ENCODE results near the gene UGDH.

- TF ChIP-seq TBL1XR1 (IDR thresholded peaks at IDR 0.05; ENCODE audit: low read length in 2 of 2) (no peak), NBN (IDR thresholded peaks at IDR 0.05; ENCODE audit: low read depth) (no peak), ZBTB43 (CRISPR knock-in tag; IDR thresholded peaks at IDR 0.05) (no peak), FOXA1 (IDR thresholded peaks at IDR 0.05; ENCODE audit: borderline replicate concordance) (no peak), NR2C2 (CRISPR knock-in tag; IDR thresholded peaks at IDR 0.05) (no peak), NR2C2 (tag; IDR thresholded peaks at IDR 0.05) (no peak), CLOCK (CRISPR knock-in tag; IDR thresholded peaks at IDR 0.05; ENCODE audit: borderline replicate concordance) (no peak), ETV6 (IDR thresholded peaks at IDR 0.05; ENCODE audit: borderline replicate concordance in 1 of 2, low read depth in 2 of 2, low read length in 1 of 2) (no peak), ETV6 (CRISPR knock-in tag; IDR thresholded peaks at IDR 0.05; ENCODE audit: borderline replicate concordance) (no peak), TBP (optimal IDR thresholded peaks at IDR 0.05; ENCODE audit: low read depth, low read length) (no peak), CTCF (IDR thresholded peaks at IDR 0.05 in 2 of 3, conservative IDR thresholded peaks at IDR 0.05 in 1 of 3; ENCODE audit: insufficient read depth in 2 of 3, low read depth in 1 of 3, low read length in 3 of 3) (no peak), CHD4 (IDR thresholded peaks at IDR 0.05; ENCODE audit: insufficient read depth, insufficient replicate concordance, low read depth, low read length, poor library complexity, severe bottlenecking) (no peak), MLLT1 (IDR thresholded peaks at IDR 0.05) (no peak), POLR2AphosphoS5 (IDR thresholded peaks at IDR 0.05; ENCODE audit: control insufficient read depth, insufficient read depth, low read depth, low read length) (no peak)
These were observed 11.9 kb upstream of the UGDH start for GRCh38 chr4:39539089-39539611.
